Stimulated activated CD4-positive, alpha-beta T cell treated with anti-CD3 and anti-CD28 coated beads, Interleukin-15, amount 100 ng/mL, for 24 hours (primary cell): ENCODE results near the gene NCAPH2.

ENCODE experiments used
- DNase-seq: peaks from one replicate; pipeline ENCODE4 v3.0.0-alpha.2; 2020

The NCAPH2 gene

GRCh38 chr22:50507991-50508884 is at the start of gene NCAPH2:
TSS of gene NCAPH2 (plus strand) at chr22:50508224. CDS start at chr22:50508338, 114 bp downstream.
- DNase-seq = peak; percentile 98

DNA sequence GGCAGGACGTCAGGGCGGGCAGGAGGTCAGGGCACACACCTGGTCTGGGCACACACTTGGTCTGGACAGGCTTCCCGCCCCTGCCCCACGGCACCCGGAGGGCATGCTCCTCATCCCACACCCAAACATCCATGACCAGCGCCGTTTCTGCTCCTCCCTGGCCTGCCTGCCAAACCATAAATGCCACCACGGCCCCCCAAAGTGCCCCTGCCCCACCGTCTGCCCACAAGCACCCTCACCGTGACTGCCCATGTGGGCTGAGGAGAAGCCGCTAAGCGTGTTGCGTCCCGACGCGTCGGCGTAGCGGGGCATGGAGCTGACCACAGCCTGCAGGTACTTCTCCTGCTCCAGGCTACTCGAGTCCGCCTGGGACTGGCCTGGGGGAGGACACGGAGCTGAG is 49.0 kb upstream of the NCAPH2 start:
- no peak for DNase-seq

- no peak for DNase-seq
These were observed 48.4 kb upstream of the NCAPH2 start for GRCh38 chr22:50459496-50460140.

- DNase-seq = no peak
These were observed 47.1 kb upstream of the NCAPH2 start for GRCh38 chr22:50460938-50461337.

DNA sequence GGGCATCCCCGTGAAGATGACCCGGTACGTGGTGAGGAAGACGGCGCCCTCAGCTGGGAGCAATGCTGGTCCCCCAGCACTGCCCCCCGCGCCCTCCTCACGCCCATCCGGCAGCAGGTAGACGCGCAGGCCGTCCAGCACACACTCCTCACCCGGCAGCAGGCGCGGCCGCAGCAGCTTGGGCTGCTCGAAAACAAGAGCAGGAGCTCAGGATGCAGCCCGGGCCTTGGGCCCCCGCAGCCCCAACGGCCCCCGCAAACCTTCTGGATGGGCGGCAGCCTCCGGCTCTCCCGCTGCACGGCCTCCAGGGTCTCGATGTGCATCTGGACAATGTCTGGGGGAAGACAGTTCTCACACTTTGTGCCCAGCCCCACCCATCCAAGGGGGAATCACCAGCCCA is 46.5 kb upstream of the NCAPH2 start:
- DNase-seq = no peak

DNA sequence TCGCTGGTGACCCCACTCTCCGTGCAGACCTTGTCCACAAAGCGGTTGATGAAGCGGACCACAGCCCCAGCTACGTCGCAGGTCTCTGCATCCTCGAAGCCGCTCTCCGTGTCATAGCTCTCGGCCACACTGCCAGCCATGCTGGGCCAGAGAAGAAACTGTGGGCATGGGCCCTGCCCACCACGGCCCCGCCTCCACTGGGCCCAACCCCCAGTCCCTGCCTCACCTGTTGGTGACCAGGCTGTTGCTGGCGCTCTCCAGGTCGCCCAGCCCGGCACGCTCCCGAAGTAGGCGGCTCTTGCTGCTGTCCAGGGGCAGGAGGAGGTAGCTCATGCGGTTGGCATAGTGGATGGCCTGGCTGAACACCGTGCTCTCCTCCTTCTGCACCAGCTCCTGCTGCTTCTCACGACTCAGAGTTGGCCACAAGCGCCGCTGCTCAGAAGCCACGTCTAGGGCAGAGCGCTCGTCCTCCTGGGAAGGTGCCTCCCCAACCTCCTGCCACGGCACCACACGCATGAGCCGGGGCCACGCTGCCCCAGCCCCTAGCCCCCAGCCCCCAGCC is 46.0 kb upstream of the NCAPH2 start:
- no peak for DNase-seq

DNA sequence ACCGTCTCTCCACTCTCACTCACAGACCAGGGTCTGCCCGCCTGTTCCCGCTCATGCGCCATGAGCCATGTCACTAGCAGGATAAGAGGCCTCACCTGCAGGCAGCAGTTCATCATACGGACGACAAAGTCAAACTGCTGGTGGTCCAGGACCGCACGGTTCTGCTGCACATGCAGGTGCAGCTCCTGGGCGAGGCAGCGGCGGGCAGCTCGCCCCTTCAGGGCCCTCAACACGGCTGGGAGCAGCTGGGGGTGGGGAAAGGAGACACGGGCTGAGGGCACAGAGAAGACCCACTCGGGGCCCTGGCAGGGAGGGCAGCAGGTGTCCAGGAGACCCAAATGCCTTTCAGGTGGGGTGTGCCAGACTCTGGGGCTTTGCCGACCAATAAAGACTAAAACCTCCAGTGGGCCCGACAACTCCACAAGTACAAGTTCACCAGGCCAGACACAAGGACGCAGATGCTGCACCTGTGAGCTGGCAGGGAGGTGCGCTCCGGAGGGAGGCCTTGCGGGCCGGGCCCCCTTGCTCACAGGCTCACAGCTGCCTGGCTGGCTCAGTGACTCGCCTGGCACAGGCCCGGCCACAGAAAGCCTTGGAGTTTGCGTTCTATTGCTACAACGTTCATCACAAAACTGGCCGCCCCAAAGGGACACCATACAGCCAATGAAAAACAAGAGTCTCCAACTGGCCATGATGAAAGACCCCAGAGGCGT is 44.7 kb upstream of the NCAPH2 start:
- no peak for DNase-seq

DNA sequence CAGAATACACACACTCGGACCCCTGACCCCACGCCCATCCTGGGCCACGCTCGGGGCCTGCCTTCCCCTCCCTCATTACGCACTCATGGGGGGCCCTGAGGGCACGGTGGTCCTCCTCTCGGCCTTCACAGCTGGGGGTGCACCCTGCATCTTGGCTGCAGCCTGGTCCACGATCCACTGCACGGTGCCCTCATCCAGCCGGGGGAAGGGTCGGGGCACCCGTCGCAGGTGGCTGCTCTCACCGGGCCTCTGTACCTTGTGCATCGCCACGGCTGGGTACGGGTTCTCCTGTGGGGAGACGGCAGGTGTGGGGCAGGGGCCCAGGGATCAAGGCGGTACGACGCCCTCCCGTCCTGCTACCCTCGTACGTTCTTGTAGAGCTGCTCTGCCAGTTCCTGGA is 43.6 kb upstream of the NCAPH2 start:
- DNase-seq = no peak

DNA sequence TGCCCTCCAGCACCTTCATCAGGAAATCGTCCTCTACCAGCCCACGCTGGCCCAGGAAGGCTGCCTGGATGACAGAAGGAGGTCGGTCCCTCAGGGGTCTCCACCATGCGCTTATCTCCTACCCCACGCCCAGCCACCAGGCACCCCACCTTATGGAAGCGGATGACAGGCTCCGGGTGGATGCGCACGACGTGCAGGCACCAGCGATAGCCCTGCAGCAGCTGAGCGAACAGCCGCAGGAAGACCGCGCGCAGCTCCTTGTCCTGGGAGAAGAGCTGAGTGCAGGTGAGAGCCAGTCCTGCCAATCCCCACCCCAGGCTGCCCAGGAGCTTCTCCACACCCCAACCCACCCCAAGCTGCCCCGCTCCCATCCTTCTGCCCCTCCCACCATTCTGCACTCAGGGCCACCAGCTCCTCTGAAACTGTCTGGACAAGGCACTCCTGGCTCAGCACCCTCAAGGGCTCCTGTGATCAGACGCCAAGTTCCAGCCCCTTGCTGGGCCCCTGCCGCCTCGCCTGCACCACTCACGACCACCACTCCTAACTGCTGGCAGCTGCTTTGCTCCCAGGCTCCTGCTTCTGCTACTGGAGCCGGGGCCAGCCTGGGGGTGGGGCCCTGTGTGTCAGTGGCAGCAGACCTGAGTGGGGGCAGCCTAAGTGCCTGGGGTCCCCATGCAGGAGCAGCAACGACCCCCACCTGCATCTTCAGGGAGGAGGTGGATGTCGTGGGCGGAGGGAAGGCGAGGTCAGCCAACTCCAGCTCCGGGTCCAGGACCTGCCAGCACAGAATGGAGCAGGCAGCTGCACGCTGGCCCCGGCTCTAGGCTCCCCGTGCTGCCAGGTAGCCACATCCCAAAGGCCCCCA is 42.7 kb upstream of the NCAPH2 start:
- DNase-seq = no peak

- no peak for DNase-seq
These were observed 40.7 kb upstream of the NCAPH2 start for GRCh38 chr22:50467341-50467740.

DNA sequence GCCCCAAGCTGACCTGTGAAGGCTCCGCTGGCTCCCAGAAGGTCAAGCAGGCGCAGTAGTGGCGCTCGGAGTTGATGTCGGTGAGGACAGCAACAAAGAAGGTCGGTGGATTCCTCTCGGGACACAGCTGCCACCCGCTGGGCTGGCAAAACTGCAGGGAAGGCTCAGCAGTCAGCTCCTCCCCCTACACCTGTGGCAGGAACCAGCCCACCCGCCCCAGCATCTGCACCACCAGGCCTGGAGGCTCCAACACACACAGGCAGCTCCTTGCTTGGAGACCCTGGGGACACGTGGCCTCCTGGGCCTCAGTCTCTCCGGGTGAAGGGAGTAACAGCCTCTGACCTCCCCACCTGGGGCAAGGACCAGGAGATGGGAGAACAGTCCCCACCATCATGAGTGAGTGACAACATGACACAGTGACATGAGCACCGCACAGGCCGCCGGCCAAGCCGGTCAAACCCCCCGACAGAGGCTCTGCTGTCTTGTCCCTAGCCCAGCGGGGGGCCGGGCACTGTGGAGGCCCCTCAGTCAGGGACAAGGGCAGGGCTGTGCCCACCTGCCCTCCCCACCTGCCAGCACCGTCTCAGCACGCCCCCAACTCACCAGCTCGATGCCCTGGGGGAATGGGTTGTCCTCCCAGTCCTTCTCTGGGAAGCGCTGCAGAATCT is 40.1 kb upstream of the NCAPH2 start:
- DNase-seq = no peak

GRCh38 chr22:50468626-50469025 is 39.4 kb upstream of the NCAPH2 start:
- no peak for DNase-seq

- peak; percentile 97 for DNase-seq
These were observed 38.4 kb upstream of the NCAPH2 start for GRCh38 chr22:50469377-50470305.

DNA sequence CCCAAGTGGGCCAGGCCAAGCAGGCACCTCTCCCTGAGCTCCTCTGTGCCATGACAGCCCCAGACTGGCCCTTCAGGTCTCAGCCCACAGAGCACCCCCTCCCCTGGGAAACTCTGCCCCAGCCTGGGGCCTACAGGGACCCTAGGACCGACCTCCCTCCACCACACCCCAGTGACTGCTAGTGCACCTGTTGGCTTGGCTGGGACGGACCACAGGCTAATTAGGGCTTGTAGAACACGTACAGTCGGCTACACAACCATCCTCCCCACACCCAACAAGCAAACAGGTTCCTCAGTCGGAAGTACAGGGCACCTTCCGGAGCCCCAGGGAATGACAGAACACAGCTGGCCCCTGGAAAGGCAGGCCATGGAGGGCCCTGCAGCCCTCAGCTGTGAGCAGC is 37.5 kb upstream of the NCAPH2 start:
- no peak for DNase-seq

GRCh38 chr22:50471197-50471847 is 36.7 kb upstream of the NCAPH2 start:
- DNase-seq = no peak

DNA sequence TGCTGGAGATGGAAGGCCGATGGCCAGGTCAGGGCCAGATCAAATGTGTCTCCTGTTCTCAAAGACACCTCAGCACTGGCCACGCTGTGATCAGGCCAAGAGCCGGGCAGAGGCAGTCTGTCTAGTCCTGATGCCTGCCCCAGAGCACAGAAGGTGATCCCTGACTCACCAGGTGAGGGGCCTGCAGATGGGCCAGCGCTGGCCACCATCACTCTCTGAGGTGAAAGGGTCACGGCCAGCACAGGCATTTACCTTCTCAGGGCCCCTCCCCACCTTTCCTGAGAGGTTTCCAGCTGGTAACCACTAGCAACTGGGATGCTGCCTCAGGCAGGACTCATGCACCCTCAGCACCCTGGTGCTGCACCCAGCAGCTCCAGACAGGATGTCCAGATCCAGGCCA is 36.1 kb upstream of the NCAPH2 start:
- DNase-seq = no peak

DNA sequence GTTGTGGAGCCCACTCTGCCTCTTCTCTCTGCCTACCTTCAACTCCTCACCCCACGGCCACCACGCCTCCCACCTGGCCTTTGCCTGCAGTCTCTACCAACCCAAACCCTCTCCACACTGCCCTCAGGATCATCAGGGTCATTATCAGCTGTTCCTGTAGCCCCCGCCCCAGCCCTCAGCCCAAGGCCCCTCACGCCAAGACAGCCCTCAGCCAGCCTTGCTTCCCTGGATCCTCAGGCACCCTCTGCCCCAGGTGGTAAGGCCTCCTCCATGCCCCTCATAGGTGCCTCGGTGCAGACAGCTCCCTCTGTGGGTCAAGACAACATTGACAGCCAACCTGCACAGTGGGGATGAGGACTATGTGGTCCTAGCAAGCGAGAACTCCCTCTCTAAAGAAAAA is 34.9 kb upstream of the NCAPH2 start:
- peak; percentile 60 for DNase-seq

DNA sequence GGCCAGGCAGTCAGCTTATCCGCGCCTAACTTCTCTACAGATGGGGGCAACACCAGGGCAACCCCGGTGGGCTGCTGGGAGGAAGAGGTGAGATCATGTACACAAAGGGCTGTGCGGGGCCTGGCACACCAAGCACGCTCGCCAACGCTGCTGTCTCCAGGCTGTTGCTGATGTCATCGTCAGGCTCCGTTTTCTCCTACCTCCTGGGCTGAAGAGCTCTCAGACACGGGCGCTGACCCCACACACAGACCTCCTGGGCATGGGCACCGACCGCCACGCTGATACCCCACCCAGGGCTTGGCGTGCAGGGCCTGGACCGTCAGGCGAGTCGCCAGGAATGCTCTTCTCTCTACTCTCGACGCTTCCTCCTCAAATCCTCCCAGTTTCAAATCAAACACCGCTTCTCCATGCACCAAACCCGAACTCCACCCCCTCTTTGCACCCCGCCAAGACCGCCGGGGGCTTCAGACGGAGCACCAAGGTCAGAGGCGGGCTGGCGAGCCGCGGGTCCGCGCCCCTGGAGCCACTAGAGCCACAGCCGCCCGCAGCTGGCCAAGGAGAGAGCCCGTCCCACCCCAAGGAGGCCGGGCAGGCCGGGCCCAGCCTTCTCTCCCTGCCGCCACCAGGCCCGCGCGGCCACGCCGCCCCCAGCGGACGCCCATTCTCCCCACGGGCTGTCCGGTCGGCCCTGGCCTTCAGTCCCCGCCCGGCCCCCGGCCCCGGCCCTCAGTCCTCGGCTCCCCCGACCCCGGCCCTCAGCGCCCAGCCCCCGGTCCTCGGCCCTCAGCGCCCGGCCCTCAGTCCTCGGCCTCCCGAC is 34.0 kb upstream of the NCAPH2 start:
- peak; percentile 60 for DNase-seq
